Measurements from ENCODE around the gene CDC45. TPM values are rescaled to one million over a fixed set of nuclear protein-coding genes. Genes with fewer than 3 reads are reported as not detected.

Gene CDC45
- total RNA-seq, 8 experiments from 2014 or later = 0.60 to 28.7 (median 1.2) TPM

DNA sequence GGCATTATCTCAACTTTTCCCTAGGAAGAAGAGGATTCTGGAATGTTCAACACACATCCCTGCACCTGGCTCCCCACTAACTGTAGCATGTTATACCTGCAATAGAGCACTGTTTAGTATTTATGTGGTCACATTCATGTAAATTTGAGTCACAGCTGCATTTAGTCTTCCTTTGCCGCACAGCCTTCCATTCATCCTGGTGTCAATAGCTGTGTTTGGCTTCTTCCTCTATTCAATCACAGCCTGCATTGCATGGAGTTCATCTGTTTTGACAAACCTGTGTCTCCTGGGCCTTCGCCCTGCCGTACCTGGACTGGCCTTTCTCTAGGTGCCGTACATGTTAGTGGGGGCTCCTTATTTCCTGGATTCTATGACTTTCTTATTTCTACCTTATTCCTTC, 28.1 kb upstream of the CDC45 start:
- WGBS, 10 experiments = 80 to 100% (median 95%) methylated on average over 1 to 4 of the region's 4 CpGs; no CpG with 5 or more reads in 3 of the 10 experiments
- in situ Hi-C loops (cut with MboI; ENCODE audit: low pct_unique_long_range_greater_than_20kb in 2 of 9, low sequenced_read_pairs in 9 of 9, unreplicated experiment in 9 of 9) = loop anchor here in 1 of 9 experiments (25.0 kb wide), 1 partner anchor 161 kb away; no protein-coding TSS in a partner anchor
- no peak overlapping the region for H3K27ac ChIP-seq

DNA sequence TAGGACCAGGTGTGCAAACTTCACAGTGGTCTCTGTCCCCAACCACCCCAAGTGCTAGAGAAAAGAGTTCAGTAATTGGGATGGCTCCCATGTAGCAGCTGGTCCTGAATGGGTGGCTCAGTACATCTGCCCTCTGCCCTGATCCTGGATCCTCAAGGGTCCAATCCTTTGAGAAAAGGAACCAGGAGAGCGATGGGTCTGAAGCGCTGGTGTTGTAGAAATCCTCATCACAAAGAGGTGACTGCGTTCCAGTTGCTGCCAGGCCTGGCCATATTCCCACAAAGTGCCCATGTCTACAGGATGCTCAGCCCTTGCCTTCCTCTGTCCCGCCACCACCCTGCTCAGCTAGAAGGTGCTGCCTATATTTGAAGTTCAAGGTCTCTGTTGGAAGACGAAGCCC, 26.0 kb upstream of the CDC45 start:
- H3K4me3 ChIP-seq = no peak overlapping the region
- no peak overlapping the region for H3K27ac ChIP-seq
- H3K4me1 ChIP-seq (replicated peaks in 1 of 2) = peaks cover 6% of the 10 kb centered on the region in 2 donors
- 93 to 100% (median 96%) methylated on average over 1 to 3 of the region's 5 CpGs; no CpG with 5 or more reads in 5 of the 10 experiments for WGBS, 10 experiments
- no peak for ATAC-seq (replicated peaks in 6 of 8)
- in situ Hi-C loops (cut with MboI; ENCODE audit: low pct_unique_long_range_greater_than_20kb in 2 of 9, low sequenced_read_pairs in 9 of 9, unreplicated experiment in 9 of 9) = loop anchor here in 1 of 9 experiments (25.0 kb wide), 1 partner anchor 159 kb away; no protein-coding TSS in a partner anchor

More for the DNA sequence above, 28.1 kb upstream of the CDC45 start:
- Histone ChIP-seq H3K4me3 (no peak overlapping the region), H3K4me1 (replicated peaks in 1 of 2) (peaks cover 11 to 12% of the 10 kb centered on the region in 2 donors)
- no peak for ATAC-seq (replicated peaks in 6 of 8)

DNA sequence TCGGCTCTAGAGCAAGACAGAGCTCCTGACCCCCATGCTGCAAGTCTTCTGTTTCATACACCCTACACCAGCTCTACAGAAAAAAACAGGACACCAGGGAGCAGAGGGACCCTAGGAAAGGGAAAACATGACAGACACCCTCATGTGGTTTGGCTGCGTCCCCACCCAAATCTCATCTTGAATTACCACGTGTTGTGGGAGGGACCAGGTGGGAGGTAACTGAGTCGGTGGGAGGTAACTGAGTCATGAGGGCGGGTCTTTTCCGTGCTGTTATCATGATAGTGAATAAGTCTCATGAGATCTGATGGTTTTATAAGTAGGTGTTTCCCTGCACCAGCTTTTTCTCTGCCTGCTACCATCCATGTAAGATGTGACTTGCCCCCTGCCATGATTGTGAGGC, 25.6 kb upstream of the CDC45 start:
- no peak overlapping the region for H3K27ac ChIP-seq
- in situ Hi-C loops (cut with MboI; ENCODE audit: low pct_unique_long_range_greater_than_20kb in 2 of 9, low sequenced_read_pairs in 9 of 9, unreplicated experiment in 9 of 9) = loop anchor here in 1 of 9 experiments (25.0 kb wide), 1 partner anchor 158 kb away; no protein-coding TSS in a partner anchor

DNA sequence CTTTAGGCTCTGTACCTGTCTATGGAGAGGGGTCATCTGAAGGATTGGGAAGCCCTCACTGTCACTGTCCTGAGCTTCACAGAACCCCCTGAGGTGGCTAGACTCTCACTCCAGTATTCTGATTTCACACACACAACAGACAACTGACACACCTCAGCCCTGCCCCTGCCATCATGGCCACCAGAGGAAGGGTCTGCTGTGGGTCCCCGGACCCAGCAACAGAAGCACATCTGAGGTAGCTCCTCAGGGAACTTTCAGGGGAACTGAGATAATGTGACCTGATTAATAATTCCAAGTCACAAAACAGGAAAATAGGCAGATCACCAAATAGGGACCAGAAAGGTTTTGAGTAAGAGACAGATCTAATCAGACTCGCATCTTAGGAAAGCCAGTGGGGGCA, 24.7 kb upstream of the CDC45 start:
- Histone ChIP-seq H3K4me3 (no peak overlapping the region), H3K4me1 (replicated peaks in 1 of 2) (no peaks in the 10 kb centered on the region), H3K27ac (no peak overlapping the region)
- ATAC-seq (replicated peaks in 6 of 8) = no peak
- 100% methylated on average over 1 to 2 of the region's 2 CpGs; no CpG with 5 or more reads in 4 of the 10 experiments for WGBS, 10 experiments
- in situ Hi-C loops (cut with MboI; ENCODE audit: low pct_unique_long_range_greater_than_20kb in 2 of 9, low sequenced_read_pairs in 9 of 9, unreplicated experiment in 9 of 9) = loop anchor here in 1 of 9 experiments (25.0 kb wide), 1 partner anchor 157 kb away; no protein-coding TSS in a partner anchor

More for the DNA sequence above, 25.6 kb upstream of the CDC45 start:
- ATAC-seq (replicated peaks in 6 of 8) = no peak
- Histone ChIP-seq H3K4me3 (no peak overlapping the region), H3K4me1 (replicated peaks in 1 of 2) (peaks cover 2 to 3% of the 10 kb centered on the region in 2 donors)
- WGBS, 10 experiments = 17 to 83% (median 78%) methylated on average over 1 to 6 of the region's 6 CpGs; no CpG with 5 or more reads in 5 of the 10 experiments

DNA sequence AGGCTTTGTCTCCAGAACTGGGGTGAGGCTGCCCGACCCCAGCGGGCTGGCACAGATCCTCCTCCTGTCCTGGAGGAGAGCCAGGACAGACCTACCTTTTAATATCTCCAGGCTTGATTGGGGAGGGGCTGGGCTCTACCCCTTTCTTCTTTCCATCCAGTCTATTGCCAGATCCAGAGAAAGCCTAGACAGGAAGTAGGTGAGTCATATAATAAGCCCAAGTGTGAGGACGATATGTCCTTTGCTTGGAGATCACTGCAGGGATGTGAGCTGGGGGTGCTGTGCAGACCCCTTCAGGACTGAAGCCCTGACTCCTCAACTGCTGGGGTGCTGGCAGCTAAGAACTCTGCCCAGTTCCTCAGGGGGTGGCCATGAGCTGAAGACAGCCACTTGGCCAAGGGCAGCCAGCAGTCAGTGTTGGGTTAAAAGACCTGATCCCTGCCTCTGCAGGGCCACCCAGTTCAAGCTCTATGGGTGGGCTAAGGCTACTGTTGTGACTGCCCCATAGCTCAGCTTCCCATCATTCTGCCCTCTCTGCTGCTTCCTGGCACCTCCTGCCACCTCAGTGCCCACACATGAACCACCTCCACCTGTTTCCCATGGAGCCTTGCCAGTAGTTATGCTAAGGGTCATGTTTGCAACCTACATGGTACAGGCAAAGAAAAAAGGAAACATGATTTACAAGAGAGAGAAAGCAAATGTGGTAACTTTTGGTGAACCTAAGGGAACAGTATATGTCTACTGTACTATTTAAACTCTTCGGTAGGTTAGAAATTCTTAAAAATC, 23.9 kb upstream of the CDC45 start:
- peak overlapping the region in 1 of 2 donors; percentile 39 for H3K27ac ChIP-seq
- in situ Hi-C loops (cut with MboI; ENCODE audit: low pct_unique_long_range_greater_than_20kb in 2 of 9, low sequenced_read_pairs in 9 of 9, unreplicated experiment in 9 of 9) = loop anchor here in 1 of 9 experiments (25.0 kb wide), 1 partner anchor 157 kb away; no protein-coding TSS in a partner anchor
- no peaks in the 10 kb centered on the region for H3K4me1 ChIP-seq (replicated peaks in 1 of 2)
- WGBS, 10 experiments = 30 to 100% (median 80%) methylated on average over 1 to 2 of the region's 4 CpGs; no CpG with 5 or more reads in 3 of the 10 experiments
- H3K4me3 ChIP-seq = no peak overlapping the region
- no peak for ATAC-seq (replicated peaks in 6 of 8)

DNA sequence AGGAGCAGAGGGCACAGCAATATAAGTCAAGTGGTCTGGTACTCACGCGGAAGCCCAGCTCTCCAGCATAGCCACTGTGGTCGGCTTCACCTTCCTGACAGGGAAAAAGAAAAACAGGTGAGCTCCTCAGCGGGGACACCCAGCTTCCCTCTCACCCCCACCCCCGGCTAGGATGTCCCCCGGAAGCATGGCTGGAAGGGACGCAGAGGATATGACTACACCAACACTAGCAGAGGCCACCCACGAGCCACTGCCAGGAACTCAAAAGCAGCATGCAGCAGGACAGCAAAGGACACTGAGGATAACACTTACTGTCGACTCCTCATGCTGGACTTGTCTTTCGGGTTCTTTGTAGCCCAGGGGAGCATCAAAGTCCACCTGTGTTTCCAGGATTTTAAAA, 23.2 kb upstream of the CDC45 start:
- H3K4me1 ChIP-seq (replicated peaks in 1 of 2) = no peaks in the 10 kb centered on the region
- H3K4me3 ChIP-seq = no peak overlapping the region
- in situ Hi-C loops (cut with MboI; ENCODE audit: low pct_unique_long_range_greater_than_20kb in 2 of 9, low sequenced_read_pairs in 9 of 9, unreplicated experiment in 9 of 9) = loop anchor here in 1 of 9 experiments (25.0 kb wide), 1 partner anchor 156 kb away; no protein-coding TSS in a partner anchor
- WGBS, 10 experiments = 20 to 100% (median 95%) methylated on average over 1 to 7 of the region's 10 CpGs; no CpG with 5 or more reads in 5 of the 10 experiments
- no peak overlapping the region for H3K27ac ChIP-seq
- no peak for ATAC-seq (replicated peaks in 6 of 8)

DNA sequence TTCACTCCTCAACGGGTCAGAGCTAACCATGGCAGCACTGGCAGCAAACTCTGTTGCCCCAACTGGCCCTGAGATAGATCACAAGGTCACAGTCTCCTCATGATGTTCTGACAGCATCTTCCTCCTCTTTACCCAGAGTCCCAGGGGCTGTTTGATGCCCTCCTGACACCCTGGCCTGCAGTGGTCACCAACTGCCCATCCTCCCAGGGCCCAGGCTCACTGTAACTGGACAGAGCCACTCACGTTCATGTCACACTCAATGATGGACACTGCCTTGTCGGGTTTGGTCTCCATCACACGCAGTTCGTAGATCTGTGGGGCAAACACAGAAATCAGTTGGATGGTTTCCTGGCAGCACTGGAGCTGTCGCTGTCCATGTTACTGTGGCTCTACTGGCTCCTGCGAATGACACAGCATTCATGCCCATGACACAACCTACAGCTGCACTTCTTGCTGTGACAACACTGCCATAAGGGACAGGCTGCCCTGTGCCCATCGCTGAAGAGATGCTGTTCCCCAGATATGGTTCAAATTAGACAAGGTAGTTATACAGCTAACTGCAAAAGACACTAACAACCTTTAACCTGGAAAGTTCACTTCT, 21.8 kb upstream of the CDC45 start:
- no peak for ATAC-seq (replicated peaks in 6 of 8)
- WGBS, 10 experiments = 97 to 100% (median 100%) methylated on average over 1 to 6 of the region's 8 CpGs; no CpG with 5 or more reads in 5 of the 10 experiments
- no peaks in the 10 kb centered on the region for H3K4me1 ChIP-seq (replicated peaks in 1 of 2)
- no peak overlapping the region for H3K27ac ChIP-seq
- no peak overlapping the region for H3K4me3 ChIP-seq
- in situ Hi-C loops (cut with MboI; ENCODE audit: low pct_unique_long_range_greater_than_20kb in 2 of 9, low sequenced_read_pairs in 9 of 9, unreplicated experiment in 9 of 9) = loop anchor here in 1 of 9 experiments (25.0 kb wide), 1 partner anchor 154 kb away; no protein-coding TSS in a partner anchor

DNA sequence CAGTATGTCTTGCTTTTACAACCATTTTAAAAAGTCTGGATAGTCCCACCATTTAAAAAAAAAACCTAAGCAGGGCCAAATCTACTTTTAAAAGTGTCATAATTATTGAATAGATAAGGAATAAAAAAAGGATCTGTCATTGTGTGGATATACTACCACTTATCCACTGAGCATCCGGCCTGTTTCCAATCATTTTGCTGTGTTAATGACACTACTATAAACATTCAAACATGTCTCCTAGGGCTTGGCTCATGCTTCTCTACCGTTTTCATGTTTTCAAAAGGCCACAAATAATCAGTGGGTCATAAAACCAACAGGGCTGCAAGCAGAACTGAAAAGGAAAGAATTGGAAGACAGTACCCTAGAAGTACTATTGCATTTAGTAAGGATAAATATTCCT, 19.7 kb upstream of the CDC45 start:
- 0 to 100% (median 83%) methylated on average over 1 to 2 of the region's 2 CpGs; no CpG with 5 or more reads in 1 of the 10 experiments for WGBS, 10 experiments
- no peak for ATAC-seq (replicated peaks in 6 of 8)
- H3K4me1 ChIP-seq (replicated peaks in 1 of 2) = no peaks in the 10 kb centered on the region
- no peak overlapping the region for H3K4me3 ChIP-seq
- in situ Hi-C loops (cut with MboI; ENCODE audit: low pct_unique_long_range_greater_than_20kb in 2 of 9, low sequenced_read_pairs in 9 of 9, unreplicated experiment in 9 of 9) = loop anchor here in 1 of 9 experiments (25.0 kb wide), 1 partner anchor 152 kb away; no protein-coding TSS in a partner anchor
- no peak overlapping the region for H3K27ac ChIP-seq

DNA sequence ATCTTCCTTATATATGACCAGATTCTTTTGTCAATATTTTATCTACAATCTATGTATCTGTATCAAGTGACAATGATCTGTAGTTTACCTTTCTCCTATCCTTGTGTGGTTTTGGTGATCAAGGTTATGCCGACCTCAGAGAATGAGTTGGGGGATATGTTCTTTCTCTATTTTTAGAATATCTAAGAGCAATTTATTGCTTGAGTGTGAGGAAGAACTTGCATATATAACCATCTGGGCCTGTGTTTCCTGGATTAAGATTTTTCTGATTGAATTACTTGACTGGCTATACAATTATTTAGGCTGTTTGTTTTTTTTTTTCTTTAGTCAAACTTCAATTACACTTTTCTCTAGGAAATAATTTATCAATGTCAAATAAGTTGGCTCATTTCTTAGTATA, 18.2 kb upstream of the CDC45 start:
- Histone ChIP-seq H3K4me1 (replicated peaks in 1 of 2) (no peaks in the 10 kb centered on the region), H3K27ac (no peak overlapping the region), H3K4me3 (no peak overlapping the region)
- no peak for ATAC-seq (replicated peaks in 6 of 8)
- 90 to 100% (median 100%) methylated on average over 1 of the region's 1 CpG; no CpG with 5 or more reads in 3 of the 10 experiments for WGBS, 10 experiments
- in situ Hi-C loops (cut with MboI; ENCODE audit: low pct_unique_long_range_greater_than_20kb in 2 of 9, low sequenced_read_pairs in 9 of 9, unreplicated experiment in 9 of 9) = loop anchor here in 1 of 9 experiments (25.0 kb wide), 1 partner anchor 151 kb away; no protein-coding TSS in a partner anchor

DNA sequence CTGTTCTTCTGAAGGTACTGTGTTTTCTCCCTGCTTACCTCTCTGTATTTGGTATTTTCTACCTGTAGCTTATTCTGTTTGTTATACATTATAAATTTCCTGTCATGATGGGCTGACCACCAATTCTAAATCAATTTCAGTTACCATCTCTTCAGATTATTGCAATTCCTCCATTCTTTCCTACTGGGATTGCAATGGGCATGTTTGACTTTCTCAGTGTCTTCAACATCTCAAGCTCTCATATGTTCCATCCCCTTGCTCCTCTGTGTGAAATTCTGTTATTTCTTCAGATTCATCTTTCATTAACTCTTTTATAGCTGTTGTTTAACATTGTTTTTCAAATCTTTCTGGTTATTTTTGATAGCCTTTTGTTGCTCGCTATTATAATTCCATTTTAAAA, 16.7 kb upstream of the CDC45 start:
- H3K4me1 ChIP-seq (replicated peaks in 1 of 2) = no peaks in the 10 kb centered on the region
- in situ Hi-C loops (cut with MboI; ENCODE audit: low pct_unique_long_range_greater_than_20kb in 2 of 9, low sequenced_read_pairs in 9 of 9, unreplicated experiment in 9 of 9) = loop anchor here in 1 of 9 experiments (25.0 kb wide), 1 partner anchor 149 kb away; no protein-coding TSS in a partner anchor
- 94 to 100% (median 100%) methylated on average over 1 of the region's 1 CpG for WGBS, 10 experiments
- H3K27ac ChIP-seq = no peak overlapping the region
- no peak for ATAC-seq (replicated peaks in 6 of 8)
- H3K4me3 ChIP-seq = no peak overlapping the region

DNA sequence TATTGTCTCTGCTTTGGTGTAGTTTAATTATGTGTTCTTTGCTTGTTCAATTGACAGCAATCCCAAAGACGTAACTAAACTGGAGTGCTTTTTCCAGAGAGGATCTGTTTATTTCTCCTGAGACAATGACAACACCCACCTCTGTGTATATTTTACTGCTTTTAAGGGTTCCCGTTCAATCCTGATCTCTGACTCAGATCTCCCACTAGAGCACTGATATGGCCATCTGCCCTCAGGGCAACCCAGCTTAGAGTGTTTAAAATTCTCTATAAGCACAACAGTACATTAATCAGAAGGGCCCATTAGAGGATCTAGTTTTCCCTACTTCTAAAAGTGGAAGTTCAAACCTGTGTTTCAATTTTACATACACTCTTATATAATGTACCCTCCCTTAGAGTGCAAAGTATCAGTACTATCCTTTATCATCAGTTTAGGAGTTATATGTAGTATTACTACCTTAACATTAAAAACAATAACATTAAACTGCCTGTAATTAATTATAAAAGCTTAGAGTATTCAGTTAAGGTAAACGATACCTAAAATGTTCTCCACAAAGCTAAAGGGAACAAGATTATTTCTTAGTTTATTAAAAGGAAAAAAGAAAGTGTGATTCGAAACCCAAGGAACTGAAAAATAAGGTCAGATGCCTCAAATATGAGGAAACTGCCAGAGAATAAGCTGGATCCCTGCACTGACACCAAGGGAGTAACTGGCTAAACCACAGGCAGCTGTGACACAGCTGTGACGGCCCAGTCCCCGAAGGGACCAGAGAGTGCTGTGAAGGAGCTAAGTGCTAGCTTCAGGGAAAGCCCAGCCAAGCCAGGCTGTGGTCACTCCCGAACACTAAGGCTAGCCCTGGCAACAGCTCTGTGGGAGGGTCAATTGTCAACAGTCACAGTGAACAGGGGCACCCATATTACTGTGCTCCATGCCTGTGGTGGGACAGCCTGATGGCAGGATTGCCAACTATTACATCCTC, 15.9 kb upstream of the CDC45 start:
- no peak overlapping the region for H3K4me3 ChIP-seq
- no peaks in the 10 kb centered on the region for H3K4me1 ChIP-seq (replicated peaks in 1 of 2)
- in situ Hi-C loops (cut with MboI; ENCODE audit: low pct_unique_long_range_greater_than_20kb in 2 of 9, low sequenced_read_pairs in 9 of 9, unreplicated experiment in 9 of 9) = loop anchor here in 1 of 9 experiments (25.0 kb wide), 1 partner anchor 149 kb away; no protein-coding TSS in a partner anchor
- H3K27ac ChIP-seq = peak overlapping the region in 1 of 2 donors; percentile 46
- ATAC-seq (replicated peaks in 6 of 8) = peak in 7 of 8 experiments; percentile 43 to 91 (median 61)
- 28 to 100% (median 79%) methylated on average over 2 to 6 of the region's 7 CpGs for WGBS, 10 experiments

DNA sequence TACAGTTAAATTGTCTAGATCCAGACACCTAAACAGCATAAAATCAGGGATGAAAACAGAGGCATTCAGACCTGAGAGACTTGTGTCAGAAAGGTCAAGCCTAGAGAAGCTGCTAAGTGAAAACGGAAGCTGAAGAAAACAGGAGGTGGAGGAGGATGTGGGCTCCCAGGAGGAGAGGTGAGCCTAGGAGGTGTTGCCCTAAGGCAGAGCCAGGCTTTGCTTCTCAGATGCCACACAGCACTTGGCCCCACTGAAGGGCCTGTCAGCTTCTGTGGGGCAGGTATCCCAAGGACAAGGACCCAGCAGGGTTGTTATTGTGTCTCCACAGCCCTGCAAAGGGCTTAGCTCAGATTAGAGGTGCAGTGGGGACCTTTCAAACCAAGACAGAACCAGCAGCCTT, 15.2 kb upstream of the CDC45 start:
- no peak overlapping the region for H3K27ac ChIP-seq
- in situ Hi-C loops (cut with MboI; ENCODE audit: low pct_unique_long_range_greater_than_20kb in 2 of 9, low sequenced_read_pairs in 9 of 9, unreplicated experiment in 9 of 9) = loop anchor here in 1 of 9 experiments (25.0 kb wide), 1 partner anchor 148 kb away; no protein-coding TSS in a partner anchor
- 0 to 100% (median 76%) methylated on average over 1 of the region's 1 CpG; no CpG with 5 or more reads in 4 of the 10 experiments for WGBS, 10 experiments

More for the DNA sequence above, 15.2 kb upstream of the CDC45 start:
- no peak overlapping the region for H3K4me3 ChIP-seq
- no peaks in the 10 kb centered on the region for H3K4me1 ChIP-seq (replicated peaks in 1 of 2)
- ATAC-seq (replicated peaks in 6 of 8) = no peak

Data from motor neuron (in vitro differentiated cells).